ENCODE measurements around the gene ATP2B1.

Gene ATP2B1

DNA sequence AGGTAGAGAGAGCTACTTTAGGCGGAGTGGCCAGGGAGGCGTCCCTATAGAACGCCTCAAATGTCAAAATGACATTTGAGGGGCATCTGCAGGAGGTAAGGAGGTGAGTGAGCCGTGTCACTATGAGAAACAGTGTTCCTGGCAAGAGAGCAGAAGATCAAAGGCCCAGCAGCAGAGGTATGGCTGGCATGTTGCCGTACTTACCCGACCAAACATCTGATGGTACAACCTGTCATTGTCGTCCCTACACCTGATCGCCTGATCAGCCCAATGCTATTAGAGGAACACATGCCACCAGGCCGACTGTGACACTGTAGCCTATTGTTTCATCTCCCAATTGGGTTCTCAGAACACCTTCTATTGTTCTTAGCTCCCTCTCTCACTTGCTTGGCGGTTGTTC lies 148.9 kb downstream of the ATP2B1 start:
- TF ChIP-seq, protein P1, sequence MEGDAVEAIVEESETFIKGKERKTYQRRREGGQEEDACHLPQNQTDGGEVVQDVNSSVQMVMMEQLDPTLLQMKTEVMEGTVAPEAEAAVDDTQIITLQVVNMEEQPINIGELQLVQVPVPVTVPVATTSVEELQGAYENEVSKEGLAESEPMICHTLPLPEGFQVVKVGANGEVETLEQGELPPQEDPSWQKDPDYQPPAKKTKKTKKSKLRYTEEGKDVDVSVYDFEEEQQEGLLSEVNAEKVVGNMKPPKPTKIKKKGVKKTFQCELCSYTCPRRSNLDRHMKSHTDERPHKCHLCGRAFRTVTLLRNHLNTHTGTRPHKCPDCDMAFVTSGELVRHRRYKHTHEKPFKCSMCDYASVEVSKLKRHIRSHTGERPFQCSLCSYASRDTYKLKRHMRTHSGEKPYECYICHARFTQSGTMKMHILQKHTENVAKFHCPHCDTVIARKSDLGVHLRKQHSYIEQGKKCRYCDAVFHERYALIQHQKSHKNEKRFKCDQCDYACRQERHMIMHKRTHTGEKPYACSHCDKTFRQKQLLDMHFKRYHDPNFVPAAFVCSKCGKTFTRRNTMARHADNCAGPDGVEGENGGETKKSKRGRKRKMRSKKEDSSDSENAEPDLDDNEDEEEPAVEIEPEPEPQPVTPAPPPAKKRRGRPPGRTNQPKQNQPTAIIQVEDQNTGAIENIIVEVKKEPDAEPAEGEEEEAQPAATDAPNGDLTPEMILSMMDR (IDR thresholded peaks at IDR 0.05; ENCODE audit: low read depth, low read length): no peak
- no peak overlapping the region for H3K4me3 ChIP-seq (replicated peaks in 1 of 2; ENCODE audit: low read depth in 2 of 2, low read length in 2 of 2)
- DNase-seq (ENCODE audit: low read depth in 2 of 2): no peak

DNA sequence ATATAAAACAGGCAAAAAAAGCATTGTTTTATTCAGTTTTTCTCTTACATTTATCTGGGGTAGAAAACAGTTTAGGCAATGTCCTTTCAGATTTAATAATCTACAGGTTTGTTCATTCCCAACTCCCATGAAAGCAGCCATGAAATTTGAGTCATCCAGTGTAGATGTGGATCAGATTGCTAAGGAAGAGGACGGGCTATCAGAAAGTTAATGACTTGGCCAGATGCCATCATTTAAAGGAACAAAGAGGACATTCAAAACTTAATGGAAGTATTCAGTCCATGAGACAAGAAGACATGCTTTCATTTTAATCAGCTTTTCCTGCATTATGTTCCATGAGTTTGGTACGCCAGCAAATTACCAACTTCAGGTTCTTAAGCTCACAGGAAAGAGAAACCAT lies 151.7 kb downstream of the ATP2B1 start:
- TF ChIP-seq, protein P1 (IDR thresholded peaks at IDR 0.05; ENCODE audit: low read depth, low read length): no peak
- no peak for DNase-seq (ENCODE audit: low read depth in 2 of 2)
- no peak overlapping the region for H3K4me3 ChIP-seq (replicated peaks in 1 of 2; ENCODE audit: low read depth in 2 of 2, low read length in 2 of 2)

DNA sequence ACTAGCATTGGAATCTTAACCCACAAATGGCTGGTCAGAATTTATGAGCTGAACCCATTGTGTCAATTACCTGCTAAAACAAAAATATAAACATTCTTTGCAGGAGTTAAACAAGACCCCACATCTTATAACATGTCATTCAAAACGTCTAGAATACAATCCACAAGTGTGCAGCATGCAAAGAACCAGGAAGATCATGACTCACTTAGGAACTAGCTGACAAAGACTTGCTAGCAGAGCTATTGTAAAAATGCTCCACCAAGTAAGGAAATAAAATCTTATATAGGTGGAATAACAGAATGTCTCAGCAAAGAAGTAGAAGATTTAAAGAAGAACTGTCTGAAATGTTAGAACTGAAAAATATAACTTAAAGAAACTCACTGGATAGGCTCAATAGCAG lies 156.3 kb downstream of the ATP2B1 start:
- H3K4me3 ChIP-seq (replicated peaks in 1 of 2; ENCODE audit: low read depth in 2 of 2, low read length in 2 of 2): no peak overlapping the region
- TF ChIP-seq, protein P1 (IDR thresholded peaks at IDR 0.05; ENCODE audit: low read depth, low read length): no peak
- DNase-seq (ENCODE audit: low read depth in 2 of 2): peak in 1 of 2 donors; percentile 42

- TF ChIP-seq, protein P1 (IDR thresholded peaks at IDR 0.05; ENCODE audit: low read depth, low read length): no peak
- no peak overlapping the region for H3K4me3 ChIP-seq (replicated peaks in 1 of 2; ENCODE audit: low read depth in 2 of 2, low read length in 2 of 2)
- no peak for DNase-seq (ENCODE audit: low read depth in 2 of 2)
Observed at GRCh38 chr12:89551747-89552146, 156.9 kb downstream of the ATP2B1 start.

- TF ChIP-seq, protein P1 (IDR thresholded peaks at IDR 0.05; ENCODE audit: low read depth, low read length): no peak
- DNase-seq (ENCODE audit: low read depth in 2 of 2): no peak
- H3K4me3 ChIP-seq (replicated peaks in 1 of 2; ENCODE audit: low read depth in 2 of 2, low read length in 2 of 2): no peak overlapping the region
Observed at GRCh38 chr12:89547101-89547500, 161.5 kb downstream of the ATP2B1 start.

GRCh38 chr12:89546151-89546550 lies 162.5 kb downstream of the ATP2B1 start:
- DNase-seq (ENCODE audit: low read depth in 2 of 2): no peak
- TF ChIP-seq, protein P1 (IDR thresholded peaks at IDR 0.05; ENCODE audit: low read depth, low read length): no peak
- no peak overlapping the region for H3K4me3 ChIP-seq (replicated peaks in 1 of 2; ENCODE audit: low read depth in 2 of 2, low read length in 2 of 2)

GRCh38 chr12:89544681-89545184 lies 163.9 kb downstream of the ATP2B1 start:
- TF ChIP-seq, protein P1 (IDR thresholded peaks at IDR 0.05; ENCODE audit: low read depth, low read length): no peak
- peak; percentile 43 to 71 for DNase-seq (ENCODE audit: low read depth in 2 of 2)
- H3K4me3 ChIP-seq (replicated peaks in 1 of 2; ENCODE audit: low read depth in 2 of 2, low read length in 2 of 2): no peak overlapping the region

Measured in cardiac fibroblast (primary cell).